ENCODE measurements around the gene BMP8A.

DNA sequence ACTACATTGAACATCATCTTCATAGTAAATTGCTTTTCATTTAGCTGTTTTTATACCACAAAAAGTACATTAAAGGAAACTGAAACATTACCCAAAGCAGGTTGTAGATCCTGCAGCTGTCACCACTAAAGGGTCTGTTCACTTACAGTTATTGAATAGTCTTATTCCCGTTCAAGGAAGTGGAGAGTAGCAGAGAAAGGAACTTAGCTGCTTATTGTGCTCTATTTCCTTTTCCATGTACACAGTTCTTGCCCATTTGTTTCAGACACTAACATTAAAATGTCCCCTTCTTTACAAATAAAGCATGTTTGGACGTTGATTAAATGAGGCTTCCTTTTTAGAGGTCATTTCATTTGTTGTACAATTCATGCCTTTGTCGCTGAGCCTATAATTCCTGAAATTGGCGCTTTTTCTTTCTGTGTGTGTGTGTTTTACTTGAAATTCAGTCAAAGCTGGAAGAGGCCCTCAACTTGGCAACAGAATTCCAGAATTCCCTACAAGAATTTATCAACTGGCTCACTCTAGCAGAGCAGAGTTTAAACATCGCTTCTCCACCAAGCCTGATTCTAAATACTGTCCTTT is 44.4 kb upstream of the BMP8A start:
- TF ChIP-seq SIN3A (IDR thresholded peaks at IDR 0.05; ENCODE audit: borderline replicate concordance, insufficient read depth, low read length) (no peak), TAF1 (IDR thresholded peaks at IDR 0.05; ENCODE audit: borderline replicate concordance, insufficient read depth, low read length) (no peak), REST (IDR thresholded peaks at IDR 0.05; ENCODE audit: insufficient read depth in 1 of 2, low read depth in 2 of 2, low read length in 2 of 2) (no peak), POLR2AphosphoS5 (IDR thresholded peaks at IDR 0.05; ENCODE audit: low read depth, low read length) (no peak), FOXP2 (optimal IDR thresholded peaks at IDR 0.05; ENCODE audit: borderline replicate concordance, extremely low read depth, extremely low read length, insufficient read depth) (no peak)
